ENCODE measurements around the gene RRAS. TPM values are rescaled to one million over a fixed set of nuclear protein-coding genes. Genes with fewer than 3 reads are reported as not detected.

Gene RRAS
- total RNA-seq, 1 experiment from 2014 or later: 55.9 TPM

DNA sequence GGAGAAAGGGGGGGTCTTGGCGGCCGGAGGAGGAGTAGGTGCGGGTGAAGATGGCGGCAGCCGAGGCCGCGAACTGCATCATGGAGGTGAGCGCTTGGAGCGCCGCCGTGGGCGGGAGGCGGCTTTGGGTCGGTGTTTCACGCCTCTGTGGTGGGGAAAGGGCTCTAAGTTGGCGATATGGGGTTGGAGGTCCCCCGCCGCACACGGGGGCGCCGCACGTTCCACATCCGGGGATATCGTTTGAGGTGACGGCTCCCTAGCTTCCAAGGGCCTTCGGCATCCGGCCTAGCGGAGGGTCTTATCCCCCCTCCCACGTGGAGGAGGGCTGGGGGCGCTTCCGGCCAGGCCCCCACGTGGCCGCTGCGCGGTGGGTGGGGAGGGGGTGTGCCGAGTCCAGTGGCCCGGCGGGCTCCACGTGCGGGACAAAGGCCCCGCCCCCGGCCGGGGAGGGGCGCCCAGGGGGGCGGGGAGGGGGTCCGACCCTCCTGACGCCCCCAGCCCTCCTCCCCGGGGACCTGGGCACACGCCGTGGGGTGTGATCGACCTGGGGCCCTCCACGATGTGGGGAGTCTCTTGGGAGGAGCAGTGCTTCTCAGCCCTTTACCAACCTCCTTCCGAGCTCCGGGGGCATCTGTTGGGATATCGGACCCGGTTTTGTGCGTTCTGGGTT, 37.4 kb upstream of the RRAS start, which contains the start of gene PRMT1:
PRMT1 (plus strand) TSS at position 41 of the 670 bp plus-strand sequence; CDS start at position 51, 10 bp downstream.
- ChIA-PET RAD21 (ENCODE audit: low non-redundant PET in 1 of 2, low total read pairs in 2 of 2, uncharacterized antibody in 2 of 2, unreplicated experiment in 2 of 2) (interaction anchor here in 1 of 2 experiments (1.3 kb wide), 1 partner anchor 37 kb away, joined by 6 read pairs; the partner anchor contains the start of gene RRAS), POLR2A (interaction anchor here (0.7 to 4.3 kb wide), 10 partner anchors 13 to 182 kb away, joined by 3 to 92 read pairs (median 6); partner anchors contain the start of genes BCL2L12, IRF3, NOSIP and PRRG2), CTCF (interaction anchor here (0.7 to 3.4 kb wide), 4 partner anchors 12 to 201 kb away, joined by 4 to 19 read pairs (median 12); partner anchors contain the start of genes BCL2L12, IRF3 and RRAS)
- Histone ChIP-seq H3K4me3 (replicated peaks in 1 of 2; ENCODE audit: low read depth in 1 of 2, low read length in 2 of 2) (peak within 1 kb of the TSS; percentile 93 to 99), H3K9me3 (ENCODE audit: control insufficient read depth in 1 of 2, insufficient read depth in 1 of 2, low read depth in 1 of 2, low read length in 2 of 2) (no peaks in the 10 kb centered on the region), H3K4me1 (ENCODE audit: control insufficient read depth in 1 of 2, insufficient read depth in 2 of 2, low read length in 2 of 2) (peaks cover 30 to 44% of the 10 kb centered on the region in 2 experiments), H4K20me1 (ENCODE audit: insufficient read depth) (peaks cover 26% of the 10 kb centered on the region; the same call in 1 of the 2 replicates), H3K36me3 (ENCODE audit: control insufficient read depth in 1 of 2, insufficient read depth in 2 of 2, low read length in 2 of 2) (peaks cover 10 to 17% of the 10 kb centered on the region in 2 experiments; a peak in 3 of 4 replicates), H2AFZ (ENCODE audit: low read depth, low read length, poor library complexity, severe bottlenecking) (peak within 1 kb of the TSS; percentile 27), H3K27me3 (ENCODE audit: insufficient read depth, low read length) (no peaks in the 10 kb centered on the region), H3K4me2 (ENCODE audit: low read length) (peak within 1 kb of the TSS; percentile 98), H3K9me2 (ENCODE audit: insufficient read depth) (no peaks in the 10 kb centered on the region), H3K79me2 (ENCODE audit: insufficient read depth, low read length) (peaks cover 53% of the 10 kb centered on the region), H3K27ac (ENCODE audit: low read depth, low read length) (peak within 1 kb of the TSS; percentile 99), H3K9ac (ENCODE audit: low read length) (peak within 1 kb of the TSS; percentile 100)
- ATAC-seq (peak; percentile 16), DNase-seq (ENCODE audit: low read depth, low spot score) (no peak)
- intact Hi-C loops (cut with micrococcal nuclease): loop anchor here (1.0 to 5.0 kb wide), 4 partner anchors 85 to 175 kb away; partner anchors contain the start of gene PRR12
- no TSS peak for BruUV-seq (replicated peaks)
- TF ChIP-seq SRF (IDR thresholded peaks at IDR 0.05; ENCODE audit: low read depth) (no peak), SP1 (IDR thresholded peaks at IDR 0.05; ENCODE audit: low read depth) (no peak), RAD21 (IDR thresholded peaks at IDR 0.05; ENCODE audit: low read depth) (no peak), ZFX (IDR thresholded peaks at IDR 0.05) (peak; percentile 63; the same call in 1 of the 2 replicates), EZH2 (IDR thresholded peaks at IDR 0.05) (no peak), POLR2AphosphoS5 (IDR thresholded peaks at IDR 0.05; ENCODE audit: low read depth, low read length) (peak; percentile 86), POLR2A (IDR thresholded peaks at IDR 0.05; ENCODE audit: borderline replicate concordance, extremely low read depth, insufficient read depth, insufficient read length) (peak; percentile 68), YY1 (IDR thresholded peaks at IDR 0.05; ENCODE audit: extremely low read depth, insufficient replicate concordance, low read depth, low read length) (peak; percentile 85), CBX3 (IDR thresholded peaks at IDR 0.05; ENCODE audit: low read depth) (no peak), ELF1 (IDR thresholded peaks at IDR 0.05; ENCODE audit: borderline replicate concordance, low read depth) (no peak), SIN3A (IDR thresholded peaks at IDR 0.05; ENCODE audit: low read depth) (peak; percentile 89; the same call in 1 of the 2 replicates), TCF7L2 (IDR thresholded peaks at IDR 0.05; ENCODE audit: borderline replicate concordance, extremely low read depth, insufficient read depth, insufficient read length) (peak; percentile 47), FOSL1 (IDR thresholded peaks at IDR 0.05; ENCODE audit: low read depth) (no peak), JUND (IDR thresholded peaks at IDR 0.05) (no peak), CEBPB (IDR thresholded peaks at IDR 0.05; ENCODE audit: low read depth) (no peak), ZNF274 (IDR thresholded peaks at IDR 0.05; ENCODE audit: low read depth, low read length) (no peak)
- TF ChIP-seq, protein P1, sequence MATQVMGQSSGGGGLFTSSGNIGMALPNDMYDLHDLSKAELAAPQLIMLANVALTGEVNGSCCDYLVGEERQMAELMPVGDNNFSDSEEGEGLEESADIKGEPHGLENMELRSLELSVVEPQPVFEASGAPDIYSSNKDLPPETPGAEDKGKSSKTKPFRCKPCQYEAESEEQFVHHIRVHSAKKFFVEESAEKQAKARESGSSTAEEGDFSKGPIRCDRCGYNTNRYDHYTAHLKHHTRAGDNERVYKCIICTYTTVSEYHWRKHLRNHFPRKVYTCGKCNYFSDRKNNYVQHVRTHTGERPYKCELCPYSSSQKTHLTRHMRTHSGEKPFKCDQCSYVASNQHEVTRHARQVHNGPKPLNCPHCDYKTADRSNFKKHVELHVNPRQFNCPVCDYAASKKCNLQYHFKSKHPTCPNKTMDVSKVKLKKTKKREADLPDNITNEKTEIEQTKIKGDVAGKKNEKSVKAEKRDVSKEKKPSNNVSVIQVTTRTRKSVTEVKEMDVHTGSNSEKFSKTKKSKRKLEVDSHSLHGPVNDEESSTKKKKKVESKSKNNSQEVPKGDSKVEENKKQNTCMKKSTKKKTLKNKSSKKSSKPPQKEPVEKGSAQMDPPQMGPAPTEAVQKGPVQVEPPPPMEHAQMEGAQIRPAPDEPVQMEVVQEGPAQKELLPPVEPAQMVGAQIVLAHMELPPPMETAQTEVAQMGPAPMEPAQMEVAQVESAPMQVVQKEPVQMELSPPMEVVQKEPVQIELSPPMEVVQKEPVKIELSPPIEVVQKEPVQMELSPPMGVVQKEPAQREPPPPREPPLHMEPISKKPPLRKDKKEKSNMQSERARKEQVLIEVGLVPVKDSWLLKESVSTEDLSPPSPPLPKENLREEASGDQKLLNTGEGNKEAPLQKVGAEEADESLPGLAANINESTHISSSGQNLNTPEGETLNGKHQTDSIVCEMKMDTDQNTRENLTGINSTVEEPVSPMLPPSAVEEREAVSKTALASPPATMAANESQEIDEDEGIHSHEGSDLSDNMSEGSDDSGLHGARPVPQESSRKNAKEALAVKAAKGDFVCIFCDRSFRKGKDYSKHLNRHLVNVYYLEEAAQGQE (IDR thresholded peaks at IDR 0.05; ENCODE audit: low read depth): no peak
- TF ChIP-seq, protein P2, sequence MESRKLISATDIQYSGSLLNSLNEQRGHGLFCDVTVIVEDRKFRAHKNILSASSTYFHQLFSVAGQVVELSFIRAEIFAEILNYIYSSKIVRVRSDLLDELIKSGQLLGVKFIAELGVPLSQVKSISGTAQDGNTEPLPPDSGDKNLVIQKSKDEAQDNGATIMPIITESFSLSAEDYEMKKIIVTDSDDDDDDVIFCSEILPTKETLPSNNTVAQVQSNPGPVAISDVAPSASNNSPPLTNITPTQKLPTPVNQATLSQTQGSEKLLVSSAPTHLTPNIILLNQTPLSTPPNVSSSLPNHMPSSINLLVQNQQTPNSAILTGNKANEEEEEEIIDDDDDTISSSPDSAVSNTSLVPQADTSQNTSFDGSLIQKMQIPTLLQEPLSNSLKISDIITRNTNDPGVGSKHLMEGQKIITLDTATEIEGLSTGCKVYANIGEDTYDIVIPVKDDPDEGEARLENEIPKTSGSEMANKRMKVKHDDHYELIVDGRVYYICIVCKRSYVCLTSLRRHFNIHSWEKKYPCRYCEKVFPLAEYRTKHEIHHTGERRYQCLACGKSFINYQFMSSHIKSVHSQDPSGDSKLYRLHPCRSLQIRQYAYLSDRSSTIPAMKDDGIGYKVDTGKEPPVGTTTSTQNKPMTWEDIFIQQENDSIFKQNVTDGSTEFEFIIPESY (IDR thresholded peaks at IDR 0.05; ENCODE audit: extremely low read depth, insufficient replicate concordance, low read length): no peak
- TF ChIP-seq, protein P3, sequence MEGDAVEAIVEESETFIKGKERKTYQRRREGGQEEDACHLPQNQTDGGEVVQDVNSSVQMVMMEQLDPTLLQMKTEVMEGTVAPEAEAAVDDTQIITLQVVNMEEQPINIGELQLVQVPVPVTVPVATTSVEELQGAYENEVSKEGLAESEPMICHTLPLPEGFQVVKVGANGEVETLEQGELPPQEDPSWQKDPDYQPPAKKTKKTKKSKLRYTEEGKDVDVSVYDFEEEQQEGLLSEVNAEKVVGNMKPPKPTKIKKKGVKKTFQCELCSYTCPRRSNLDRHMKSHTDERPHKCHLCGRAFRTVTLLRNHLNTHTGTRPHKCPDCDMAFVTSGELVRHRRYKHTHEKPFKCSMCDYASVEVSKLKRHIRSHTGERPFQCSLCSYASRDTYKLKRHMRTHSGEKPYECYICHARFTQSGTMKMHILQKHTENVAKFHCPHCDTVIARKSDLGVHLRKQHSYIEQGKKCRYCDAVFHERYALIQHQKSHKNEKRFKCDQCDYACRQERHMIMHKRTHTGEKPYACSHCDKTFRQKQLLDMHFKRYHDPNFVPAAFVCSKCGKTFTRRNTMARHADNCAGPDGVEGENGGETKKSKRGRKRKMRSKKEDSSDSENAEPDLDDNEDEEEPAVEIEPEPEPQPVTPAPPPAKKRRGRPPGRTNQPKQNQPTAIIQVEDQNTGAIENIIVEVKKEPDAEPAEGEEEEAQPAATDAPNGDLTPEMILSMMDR (IDR thresholded peaks at IDR 0.05 in 2 of 3, conservative IDR thresholded peaks at IDR 0.05 in 1 of 3; ENCODE audit: borderline replicate concordance in 1 of 3, insufficient read depth in 1 of 3, low read depth in 2 of 3, low read length in 2 of 3): no peak

Data from HCT116 (cell line).